A673 (cell line): Measurements from ENCODE around the gene RBFOX2.

Experiments used
- CTCF ChIP-seq: fragments of 300-800, 200-600 bp; sonication (generic); conservative IDR thresholded peaks from 2 replicates; pipeline ENCODE4 v1.5.1; 2017; ENCODE audit warnings: low read depth, mild to moderate bottlenecking, antibody characterized with exemption, low read length, moderate library complexity, mixed read lengths
- EZH2 ChIP-seq: fragments of 200-600 bp; sonication (generic); IDR thresholded peaks from 2 replicates; pipeline ENCODE4 v1.6.1; 2017; ENCODE audit warnings: borderline replicate concordance, low read depth, mild to moderate bottlenecking, mixed read lengths, antibody characterized with exemption, low read length; ENCODE audit not compliant: poor library complexity, severe bottlenecking

GRCh38 chr22:35809816-35810215 lies 218.8 kb downstream of the RBFOX2 start:
- TF ChIP-seq CTCF = no peak
- no peak for TF ChIP-seq EZH2
